ENCODE measurements around the gene ARPC1B.
"Not testable (repeated sequence)": the region's sequence is repeated elsewhere in the genome, so short reads cannot be mapped to it uniquely, and the experiment has no call there.

ARPC1B gene

GRCh38 chr7:99422186-99422585 is 47.7 kb downstream of the ARPC1B start:
- H3K9me3 ChIP-seq (ENCODE audit: control insufficient read depth in 2 of 2, low read length in 2 of 2) = no peaks in the 10 kb centered on the region
- H3K36me3 ChIP-seq (ENCODE audit: control insufficient read depth in 2 of 2, insufficient read depth in 2 of 2, low read length in 2 of 2) = peaks cover 56% of the 10 kb centered on the region in 2 donors
- H3K27ac ChIP-seq (ENCODE audit: low read depth in 2 of 2, low read length in 2 of 2) = no peak overlapping the region
- no peaks in the 10 kb centered on the region for H3K27me3 ChIP-seq (ENCODE audit: control insufficient read depth in 2 of 2, insufficient read depth in 2 of 2, low read length in 2 of 2)
- H3K4me3 ChIP-seq (ENCODE audit: low read length in 2 of 2) = no peak overlapping the region
- H3K9ac ChIP-seq (ENCODE audit: low read depth in 1 of 2, low read length in 2 of 2) = no peak overlapping the region
- peaks cover 0 to 3% of the 10 kb centered on the region in 2 donors for H3K4me1 ChIP-seq (ENCODE audit: control insufficient read depth in 2 of 2, insufficient read depth in 2 of 2, low read length in 2 of 2)

GRCh38 chr7:99422625-99423024 is 48.1 kb downstream of the ARPC1B start:
- H3K9ac ChIP-seq (ENCODE audit: low read depth in 1 of 2, low read length in 2 of 2) = no peak overlapping the region
- H3K4me1 ChIP-seq (ENCODE audit: control insufficient read depth in 2 of 2, insufficient read depth in 2 of 2, low read length in 2 of 2) = peaks cover 0 to 3% of the 10 kb centered on the region in 2 donors
- no peaks in the 10 kb centered on the region for H3K27me3 ChIP-seq (ENCODE audit: control insufficient read depth in 2 of 2, insufficient read depth in 2 of 2, low read length in 2 of 2)
- no peak overlapping the region for H3K27ac ChIP-seq (ENCODE audit: low read depth in 2 of 2, low read length in 2 of 2)
- no peak overlapping the region for H3K4me3 ChIP-seq (ENCODE audit: low read length in 2 of 2)
- H3K9me3 ChIP-seq (ENCODE audit: control insufficient read depth in 2 of 2, low read length in 2 of 2) = no peaks in the 10 kb centered on the region
- peaks cover 52% of the 10 kb centered on the region in 2 donors for H3K36me3 ChIP-seq (ENCODE audit: control insufficient read depth in 2 of 2, insufficient read depth in 2 of 2, low read length in 2 of 2)

- Histone ChIP-seq H3K4me1 (ENCODE audit: control insufficient read depth in 2 of 2, insufficient read depth in 2 of 2, low read length in 2 of 2) (peaks cover 0 to 3% of the 10 kb centered on the region in 2 donors), H3K9ac (ENCODE audit: low read depth in 1 of 2, low read length in 2 of 2) (no peak overlapping the region), H3K4me3 (ENCODE audit: low read length in 2 of 2) (no peak overlapping the region), H3K27ac (ENCODE audit: low read depth in 2 of 2, low read length in 2 of 2) (no peak overlapping the region), H3K9me3 (ENCODE audit: control insufficient read depth in 2 of 2, low read length in 2 of 2) (no peaks in the 10 kb centered on the region), H3K36me3 (ENCODE audit: control insufficient read depth in 2 of 2, insufficient read depth in 2 of 2, low read length in 2 of 2) (peaks cover 43 to 44% of the 10 kb centered on the region in 2 donors), H3K27me3 (ENCODE audit: control insufficient read depth in 2 of 2, insufficient read depth in 2 of 2, low read length in 2 of 2) (no peaks in the 10 kb centered on the region)
Measured at GRCh38 chr7:99424932-99425730, 50.6 kb downstream of the ARPC1B start.

- Histone ChIP-seq H3K4me3 (ENCODE audit: low read length in 2 of 2) (no peak overlapping the region), H3K27me3 (ENCODE audit: control insufficient read depth in 2 of 2, insufficient read depth in 2 of 2, low read length in 2 of 2) (no peaks in the 10 kb centered on the region), H3K27ac (ENCODE audit: low read depth in 2 of 2, low read length in 2 of 2) (no peak overlapping the region), H3K9me3 (ENCODE audit: control insufficient read depth in 2 of 2, low read length in 2 of 2) (no peaks in the 10 kb centered on the region), H3K36me3 (ENCODE audit: control insufficient read depth in 2 of 2, insufficient read depth in 2 of 2, low read length in 2 of 2) (peaks cover 44 to 45% of the 10 kb centered on the region in 2 donors), H3K4me1 (ENCODE audit: control insufficient read depth in 2 of 2, insufficient read depth in 2 of 2, low read length in 2 of 2) (no peaks in the 10 kb centered on the region), H3K9ac (ENCODE audit: low read depth in 1 of 2, low read length in 2 of 2) (no peak overlapping the region)
Measured at GRCh38 chr7:99428972-99429566, 54.5 kb downstream of the ARPC1B start.

GRCh38 chr7:99429756-99430155 is 55.2 kb downstream of the ARPC1B start:
- Histone ChIP-seq H3K9me3 (ENCODE audit: control insufficient read depth in 2 of 2, low read length in 2 of 2) (no peaks in the 10 kb centered on the region), H3K27me3 (ENCODE audit: control insufficient read depth in 2 of 2, insufficient read depth in 2 of 2, low read length in 2 of 2) (no peaks in the 10 kb centered on the region), H3K36me3 (ENCODE audit: control insufficient read depth in 2 of 2, insufficient read depth in 2 of 2, low read length in 2 of 2) (peaks cover 40% of the 10 kb centered on the region in 2 donors), H3K27ac (ENCODE audit: low read depth in 2 of 2, low read length in 2 of 2) (no peak overlapping the region), H3K4me3 (ENCODE audit: low read length in 2 of 2) (no peak overlapping the region), H3K4me1 (ENCODE audit: control insufficient read depth in 2 of 2, insufficient read depth in 2 of 2, low read length in 2 of 2) (no peaks in the 10 kb centered on the region), H3K9ac (ENCODE audit: low read depth in 1 of 2, low read length in 2 of 2) (no peak overlapping the region)

GRCh38 chr7:99431756-99432540 is 57.4 kb downstream of the ARPC1B start:
- H3K9me3 ChIP-seq (ENCODE audit: control insufficient read depth in 2 of 2, low read length in 2 of 2); H3K4me3 ChIP-seq (ENCODE audit: low read length in 2 of 2); H3K27ac ChIP-seq (ENCODE audit: low read depth in 2 of 2, low read length in 2 of 2); H3K9ac ChIP-seq (ENCODE audit: low read depth in 1 of 2, low read length in 2 of 2); H3K4me1 ChIP-seq (ENCODE audit: control insufficient read depth in 2 of 2, insufficient read depth in 2 of 2, low read length in 2 of 2); H3K27me3 ChIP-seq (ENCODE audit: control insufficient read depth in 2 of 2, insufficient read depth in 2 of 2, low read length in 2 of 2): not testable (repeated sequence)
- H3K36me3 ChIP-seq (ENCODE audit: control insufficient read depth in 2 of 2, insufficient read depth in 2 of 2, low read length in 2 of 2) = peaks cover 36 to 38% of the 10 kb centered on the region in 2 donors

GRCh38 chr7:99433158-99433557 is 58.6 kb downstream of the ARPC1B start:
- H3K27me3 ChIP-seq (ENCODE audit: control insufficient read depth in 2 of 2, insufficient read depth in 2 of 2, low read length in 2 of 2) = no peaks in the 10 kb centered on the region
- H3K9me3 ChIP-seq (ENCODE audit: control insufficient read depth in 2 of 2, low read length in 2 of 2) = no peaks in the 10 kb centered on the region
- H3K4me1 ChIP-seq (ENCODE audit: control insufficient read depth in 2 of 2, insufficient read depth in 2 of 2, low read length in 2 of 2) = peaks cover 6% of the 10 kb centered on the region in 2 donors
- peaks cover 36 to 38% of the 10 kb centered on the region in 2 donors for H3K36me3 ChIP-seq (ENCODE audit: control insufficient read depth in 2 of 2, insufficient read depth in 2 of 2, low read length in 2 of 2)
- no peak overlapping the region for H3K9ac ChIP-seq (ENCODE audit: low read depth in 1 of 2, low read length in 2 of 2)
- no peak overlapping the region for H3K27ac ChIP-seq (ENCODE audit: low read depth in 2 of 2, low read length in 2 of 2)
- no peak overlapping the region for H3K4me3 ChIP-seq (ENCODE audit: low read length in 2 of 2)

DNA sequence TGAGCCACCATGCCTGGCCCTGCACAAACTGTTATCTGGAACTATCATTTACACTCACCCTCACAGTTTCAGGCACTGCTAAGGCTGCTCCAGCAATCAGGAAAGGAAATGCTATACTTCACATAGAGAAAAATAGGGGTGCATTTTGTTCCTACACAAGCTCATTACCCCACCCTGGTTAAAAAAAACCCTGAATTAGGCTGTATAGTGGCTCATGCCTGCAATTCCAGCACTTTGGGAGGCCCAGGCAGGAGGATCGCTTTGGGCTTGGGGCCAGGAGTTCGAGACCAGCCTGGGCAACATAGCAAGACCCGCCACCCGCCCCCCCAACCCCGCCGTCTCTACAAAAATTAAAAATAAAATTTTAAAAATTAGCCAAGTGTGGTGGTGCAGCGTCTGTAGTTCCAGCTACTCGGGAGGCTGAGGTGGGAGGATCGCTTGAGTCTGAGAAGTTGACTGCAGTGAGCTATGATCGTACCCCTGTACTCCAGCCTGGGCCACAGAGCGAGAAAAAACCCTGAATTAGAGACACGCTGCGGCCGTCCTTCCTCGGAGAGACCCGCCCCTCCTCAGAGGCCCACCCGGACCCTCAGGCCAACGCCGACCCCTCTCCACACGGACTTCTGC is 63.5 kb downstream of the ARPC1B start:
- Histone ChIP-seq H3K27me3 (ENCODE audit: control insufficient read depth in 2 of 2, insufficient read depth in 2 of 2, low read length in 2 of 2) (no peaks in the 10 kb centered on the region), H3K36me3 (ENCODE audit: control insufficient read depth in 2 of 2, insufficient read depth in 2 of 2, low read length in 2 of 2) (peaks cover 8 to 17% of the 10 kb centered on the region in 2 donors), H3K4me3 (ENCODE audit: low read length in 2 of 2) (peak overlapping the region; percentile 77 to 90), H3K9ac (ENCODE audit: low read depth in 1 of 2, low read length in 2 of 2) (peak overlapping the region; percentile 75 to 88), H3K27ac (ENCODE audit: low read depth in 2 of 2, low read length in 2 of 2) (peak overlapping the region; percentile 32 to 74), H3K4me1 (ENCODE audit: control insufficient read depth in 2 of 2, insufficient read depth in 2 of 2, low read length in 2 of 2) (peaks cover 16 to 17% of the 10 kb centered on the region in 2 donors), H3K9me3 (ENCODE audit: control insufficient read depth in 2 of 2, low read length in 2 of 2) (no peaks in the 10 kb centered on the region)

- Histone ChIP-seq H3K9me3 (ENCODE audit: control insufficient read depth in 2 of 2, low read length in 2 of 2) (no peaks in the 10 kb centered on the region), H3K4me1 (ENCODE audit: control insufficient read depth in 2 of 2, insufficient read depth in 2 of 2, low read length in 2 of 2) (peaks cover 16 to 17% of the 10 kb centered on the region in 2 donors), H3K9ac (ENCODE audit: low read depth in 1 of 2, low read length in 2 of 2) (peak within 1 kb of the TSS; percentile 75 to 88), H3K4me3 (ENCODE audit: low read length in 2 of 2) (peak within 1 kb of the TSS; percentile 77 to 90), H3K27ac (ENCODE audit: low read depth in 2 of 2, low read length in 2 of 2) (peak within 1 kb of the TSS; percentile 32 to 74), H3K27me3 (ENCODE audit: control insufficient read depth in 2 of 2, insufficient read depth in 2 of 2, low read length in 2 of 2) (no peaks in the 10 kb centered on the region), H3K36me3 (ENCODE audit: control insufficient read depth in 2 of 2, insufficient read depth in 2 of 2, low read length in 2 of 2) (peaks cover 6 to 12% of the 10 kb centered on the region in 2 donors)
Measured at GRCh38 chr7:99438573-99439480, 64.3 kb downstream of the ARPC1B start, which contains the start of the genes CPSF4 and PTCD1. Gene CPSF4, plus strand, starts transcription at chr7:99438943. Its CDS starts 140 bp downstream, at chr7:99439083. Gene PTCD1, minus strand, starts transcription at chr7:99438798. Its CDS starts 3,556 bp downstream, at chr7:99435242.
